Inferior parietal cortex (tissue), 1 donor: ENCODE data around the gene PER2.

Experiments used
- DNase-seq: peaks from one replicate; pipeline ENCODE4 v3.0.0-alpha.2; 2016; ENCODE audit errors: extremely low spot score

Gene PER2

GRCh38 chr2:238231251-238231793 lies 57.1 kb downstream of the PER2 start:
- DNase-seq: peak; percentile 77

DNA sequence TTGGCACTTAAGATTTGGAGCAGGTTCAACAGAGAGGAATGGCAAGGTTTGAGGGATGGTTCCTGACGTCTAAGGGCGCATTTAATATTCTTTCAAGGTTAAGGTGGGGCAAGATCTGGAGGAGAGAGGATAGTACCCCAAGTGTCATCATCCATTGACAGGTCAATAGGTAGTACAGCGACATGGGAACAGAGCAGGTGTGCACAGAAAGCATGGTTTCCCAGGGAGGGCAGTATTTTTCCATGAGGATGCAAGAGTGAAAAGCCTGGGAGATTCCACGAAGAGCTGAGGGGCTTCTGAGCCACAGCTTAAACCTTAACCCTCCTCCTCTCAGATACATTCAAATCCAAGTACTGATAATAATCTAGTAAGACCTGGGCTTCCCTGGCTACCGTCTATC lies 57.7 kb downstream of the PER2 start:
- DNase-seq: no peak

GRCh38 chr2:238228700-238229099 lies 59.7 kb downstream of the PER2 start:
- no peak for DNase-seq

- no peak for DNase-seq
Observed at GRCh38 chr2:238227587-238228032, 60.8 kb downstream of the PER2 start.

DNA sequence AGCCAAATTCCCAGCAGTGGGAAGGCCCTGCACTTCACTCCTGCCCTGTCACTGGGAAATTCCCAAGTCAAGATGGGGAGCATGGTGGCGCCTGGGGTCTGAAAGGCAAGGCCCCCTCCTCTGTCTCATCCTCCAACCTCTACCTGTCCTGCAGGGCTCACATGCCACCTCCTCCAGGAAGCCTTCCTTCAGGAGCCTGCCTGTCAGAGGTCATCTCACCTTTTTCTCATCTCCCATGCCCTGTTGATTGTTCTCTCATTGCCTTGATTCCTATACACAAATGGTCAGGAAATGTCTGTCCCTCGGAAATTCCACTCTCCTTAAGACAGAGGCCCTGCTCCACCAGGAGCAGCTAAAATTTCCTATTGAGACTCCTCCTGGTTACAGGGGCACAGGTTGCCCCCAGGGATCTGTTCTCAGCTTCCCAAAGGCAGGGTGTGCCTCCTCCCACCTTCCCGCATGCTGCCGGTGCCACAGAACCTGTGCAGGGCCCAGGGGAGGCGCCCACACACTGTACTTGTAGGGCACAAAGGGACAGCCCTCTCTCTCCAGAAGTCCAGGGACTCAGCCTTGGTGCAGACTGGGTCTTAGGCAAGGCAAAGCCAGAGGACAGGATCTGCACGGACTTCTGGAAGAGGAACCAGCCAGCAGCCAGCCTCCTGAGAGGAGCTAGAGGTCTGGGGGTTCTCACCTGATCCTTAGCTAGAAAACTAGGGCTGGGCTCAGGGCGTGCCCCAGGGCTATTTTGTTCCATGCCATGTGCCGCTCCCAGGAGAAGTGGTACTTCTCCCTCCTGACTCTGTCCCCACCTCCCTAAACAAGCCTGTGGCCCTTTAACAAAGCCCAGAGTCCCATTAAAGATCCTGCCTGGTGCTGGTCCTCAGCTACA lies 61.5 kb downstream of the PER2 start:
- DNase-seq: no peak

GRCh38 chr2:238225911-238226697 lies 62.3 kb downstream of the PER2 start:
- DNase-seq: no peak

GRCh38 chr2:238225121-238225520 lies 63.3 kb downstream of the PER2 start:
- DNase-seq: no peak

DNA sequence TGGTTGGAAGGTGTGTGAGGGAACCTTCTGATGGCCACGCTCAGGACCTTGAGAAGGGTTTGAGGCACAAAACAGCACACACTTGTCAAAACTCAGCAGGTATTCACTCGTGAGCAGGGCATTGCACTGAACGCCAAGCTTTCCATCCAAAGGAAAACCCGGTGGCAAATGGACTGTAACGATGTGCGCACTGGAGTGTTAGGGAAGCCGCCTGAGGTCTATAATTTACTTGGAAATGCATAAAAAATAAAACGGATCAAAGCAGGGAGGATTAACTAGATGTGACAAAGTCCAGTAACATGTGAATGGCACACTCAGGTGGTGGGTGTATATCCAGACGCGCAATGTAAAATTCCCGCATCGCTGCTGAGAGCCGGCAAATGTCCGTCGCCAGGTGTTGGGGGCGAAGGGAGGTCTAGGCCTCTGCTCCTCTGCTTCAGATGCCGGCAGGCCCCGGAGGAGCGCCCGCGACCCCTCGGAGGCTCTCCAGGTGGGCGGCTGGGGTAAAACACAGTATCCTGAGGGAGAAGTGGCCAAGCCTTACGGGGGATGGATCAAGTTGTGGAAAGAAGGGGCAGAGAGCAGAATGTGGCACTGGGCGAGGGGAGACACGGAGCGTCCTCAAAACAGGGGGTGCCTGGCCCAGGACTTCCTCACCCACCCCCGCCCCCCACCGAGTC lies 63.9 kb downstream of the PER2 start:
- no peak for DNase-seq

GRCh38 chr2:238220892-238221521 lies 67.4 kb downstream of the PER2 start:
- peak; percentile 68 for DNase-seq

GRCh38 chr2:238220274-238220891 lies 68.0 kb downstream of the PER2 start:
- DNase-seq: no peak

GRCh38 chr2:238216651-238217184 lies 71.7 kb downstream of the PER2 start:
- DNase-seq: peak; percentile 78

- DNase-seq: no peak
Observed at GRCh38 chr2:238207006-238207405, 81.4 kb downstream of the PER2 start.

- DNase-seq: no peak
Observed at GRCh38 chr2:238203973-238204683, 84.3 kb downstream of the PER2 start.

- DNase-seq: peak; percentile 65
Observed at GRCh38 chr2:238203094-238203972, 85.1 kb downstream of the PER2 start, which contains the start of gene ILKAP. TSS of gene ILKAP (minus strand) at chr2:238203695. CDS start at chr2:238203553, 142 bp downstream.

GRCh38 chr2:238202326-238203093 lies 85.9 kb downstream of the PER2 start:
- no peak for DNase-seq
